Thoracic aorta (tissue), 2 donors: ENCODE results near the gene CRYL1. TPM values are rescaled to one million over a fixed set of nuclear protein-coding genes. Genes with fewer than 3 reads are reported as not detected.

Experiments
- ATAC-seq: fragments of 150-250 bp; one replicate; pipeline ENCODE4 v1.8.0; 2017; ENCODE audit warnings: low read depth; ENCODE audit not compliant: insufficient number of reproducible peaks, low FRiP score
- DNase-seq: peaks from one replicate; pipeline ENCODE4 v3.0.0-alpha.2; 2020; ENCODE audit warnings: low spot score
- H3K27ac ChIP-seq, 2 donors: fragments of 200-600 bp; sonication (generic); 1 replicate in 1 of 2; 2 replicates in 1 of 2; pipeline ENCODE4 v1.5.1; 2016; ENCODE audit warnings: mild to moderate bottlenecking in 2 of 2, moderate library complexity in 2 of 2
- H3K27me3 ChIP-seq: fragments of 200-600 bp; sonication (generic); replicated peaks from 2 replicates; pipeline ENCODE4 v1.6.0; 2016; ENCODE audit warnings: mild to moderate bottlenecking; ENCODE audit not compliant: insufficient read depth
- H3K36me3 ChIP-seq: fragments of 200-600 bp; sonication (generic); one replicate; pipeline ENCODE4 v1.5.1; 2016
- H3K4me1 ChIP-seq, 2 donors: fragments of 200-600 bp; sonication (generic); 1 replicate in 1 of 2; 2 replicates in 1 of 2; pipeline versions ENCODE4 v1.5.1 to v1.6.0; 2016; ENCODE audit warnings: low read depth in 2 of 2, mild to moderate bottlenecking in 1 of 2; ENCODE audit not compliant: control insufficient read depth in 1 of 2
- H3K4me3 ChIP-seq: fragments of 200-600 bp; sonication (generic); 2 replicates; pipeline ENCODE4 v1.5.1; 2016; ENCODE audit warnings: mild to moderate bottlenecking
- H3K9me3 ChIP-seq: fragments of 200-600 bp; sonication (generic); 2 replicates; pipeline ENCODE4 v1.5.1; 2016
- total RNA-seq, 2 donors: library from RNA; depleted of rRNA; stranded (reverse); fragments of >200 nt; gene quantifications; one replicate each; pipeline versions ENCODE4 v1.1.0 to v1.2.3, GENCODE V29; 2016
- TF ChIP-seq, protein P1 (sequence below): fragments of 200-600 bp; sonication (generic); IDR thresholded peaks from one replicate; pipeline ENCODE4 v1.5.1; 2019; ENCODE audit warnings: antibody characterized with exemption

CRYL1 gene
- total RNA-seq, 2 donors from 2014 or later: 38.9 to 57.4 TPM

DNA sequence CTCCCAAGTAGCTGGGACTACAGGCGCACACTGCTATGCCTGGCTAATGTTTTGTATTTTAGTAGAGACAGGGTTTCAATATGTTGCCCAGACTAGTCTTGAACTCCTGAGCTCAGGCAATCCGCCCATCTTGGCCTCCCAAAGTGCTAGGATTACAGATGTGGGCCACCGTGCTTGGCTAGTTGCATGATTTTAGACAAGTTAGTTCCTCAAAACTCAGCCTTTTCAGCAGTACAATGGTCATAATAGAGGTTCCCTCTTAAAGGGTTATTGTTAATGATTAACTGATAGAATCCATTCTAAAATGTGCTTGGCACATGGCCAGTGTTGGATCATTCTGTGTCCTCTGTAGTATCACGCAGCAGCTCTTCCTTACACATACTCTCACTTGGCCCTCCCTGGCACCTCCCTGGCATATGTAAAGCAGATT is 21.8 kb upstream of the CRYL1 start:
- DNase-seq (no peak), ATAC-seq (no peak)
- Histone ChIP-seq H3K9me3 (no peaks in the 10 kb centered on the region), H3K4me1 (no peaks in the 10 kb centered on the region), H3K36me3 (no peaks in the 10 kb centered on the region), H3K27ac (no peak overlapping the region), H3K4me3 (no peak overlapping the region), H3K27me3 (no peaks in the 10 kb centered on the region)
- TF ChIP-seq, protein P1, sequence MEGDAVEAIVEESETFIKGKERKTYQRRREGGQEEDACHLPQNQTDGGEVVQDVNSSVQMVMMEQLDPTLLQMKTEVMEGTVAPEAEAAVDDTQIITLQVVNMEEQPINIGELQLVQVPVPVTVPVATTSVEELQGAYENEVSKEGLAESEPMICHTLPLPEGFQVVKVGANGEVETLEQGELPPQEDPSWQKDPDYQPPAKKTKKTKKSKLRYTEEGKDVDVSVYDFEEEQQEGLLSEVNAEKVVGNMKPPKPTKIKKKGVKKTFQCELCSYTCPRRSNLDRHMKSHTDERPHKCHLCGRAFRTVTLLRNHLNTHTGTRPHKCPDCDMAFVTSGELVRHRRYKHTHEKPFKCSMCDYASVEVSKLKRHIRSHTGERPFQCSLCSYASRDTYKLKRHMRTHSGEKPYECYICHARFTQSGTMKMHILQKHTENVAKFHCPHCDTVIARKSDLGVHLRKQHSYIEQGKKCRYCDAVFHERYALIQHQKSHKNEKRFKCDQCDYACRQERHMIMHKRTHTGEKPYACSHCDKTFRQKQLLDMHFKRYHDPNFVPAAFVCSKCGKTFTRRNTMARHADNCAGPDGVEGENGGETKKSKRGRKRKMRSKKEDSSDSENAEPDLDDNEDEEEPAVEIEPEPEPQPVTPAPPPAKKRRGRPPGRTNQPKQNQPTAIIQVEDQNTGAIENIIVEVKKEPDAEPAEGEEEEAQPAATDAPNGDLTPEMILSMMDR: no peak

DNA sequence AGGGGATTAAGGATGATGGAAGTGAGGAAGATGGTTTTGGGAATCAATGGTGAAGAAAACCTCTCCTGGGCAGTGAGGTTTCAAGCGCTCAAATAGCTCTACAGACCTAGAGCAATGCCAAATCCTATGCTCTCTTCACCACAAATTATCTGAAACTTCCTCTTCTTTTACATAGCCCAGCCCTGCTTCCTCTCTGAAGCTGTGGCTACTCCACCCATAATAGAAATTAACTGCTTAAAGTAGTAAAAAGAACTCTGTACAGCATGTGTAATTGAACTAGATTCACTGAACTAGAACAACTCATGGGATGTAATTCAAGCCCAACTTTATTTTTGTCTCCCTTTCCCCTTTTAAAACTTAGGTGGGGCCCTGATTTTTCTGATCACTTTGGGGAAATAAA is 20.9 kb upstream of the CRYL1 start:
- H3K4me1 ChIP-seq: no peaks in the 10 kb centered on the region

DNA sequence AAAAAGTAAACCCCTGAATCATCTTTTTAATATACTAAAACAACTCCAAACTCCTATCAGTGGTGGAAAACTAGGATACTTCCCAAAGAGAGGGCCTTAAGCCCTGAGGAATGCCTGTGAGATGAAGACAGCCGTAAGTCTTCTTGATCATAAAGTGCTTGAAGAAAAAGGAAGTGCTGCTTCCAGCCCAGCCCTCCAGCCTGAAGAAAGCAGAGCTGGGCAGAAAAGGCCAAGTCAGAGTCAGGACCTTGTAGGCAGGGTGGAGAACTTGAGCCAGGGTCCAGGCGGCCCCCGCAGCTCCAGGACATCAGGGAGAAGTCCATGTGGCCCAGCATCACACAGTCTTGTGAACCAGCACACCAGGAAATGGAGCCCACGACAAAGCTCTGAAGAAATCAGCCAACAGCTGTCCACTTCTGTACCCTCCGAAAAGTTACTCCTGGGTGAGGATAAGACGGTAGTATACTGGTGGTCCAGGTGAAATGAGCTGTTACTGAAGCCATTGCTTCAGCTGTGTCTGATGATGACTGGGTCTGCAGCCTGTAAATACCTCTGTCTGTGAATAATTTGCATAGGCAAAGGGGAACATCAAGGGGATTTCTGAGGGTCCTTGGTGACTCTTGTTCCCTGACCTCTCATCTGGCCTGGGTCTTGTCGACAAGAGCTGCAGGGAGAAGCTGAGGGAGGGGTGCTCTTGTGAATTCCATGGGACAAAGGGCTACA is 18.7 kb upstream of the CRYL1 start:
- ATAC-seq: no peak
- Histone ChIP-seq H3K36me3 (no peaks in the 10 kb centered on the region), H3K4me1 (no peaks in the 10 kb centered on the region), H3K27ac (no peak overlapping the region), H3K4me3 (no peak overlapping the region), H3K9me3 (no peaks in the 10 kb centered on the region), H3K27me3 (no peaks in the 10 kb centered on the region)
- DNase-seq: no peak
- TF ChIP-seq, protein P1: no peak

More for the DNA sequence above, 20.9 kb upstream of the CRYL1 start:
- no peak for DNase-seq
- TF ChIP-seq, protein P1: no peak
- Histone ChIP-seq H3K4me3 (no peak overlapping the region), H3K36me3 (no peaks in the 10 kb centered on the region), H3K27ac (no peak overlapping the region), H3K27me3 (no peaks in the 10 kb centered on the region), H3K9me3 (no peaks in the 10 kb centered on the region)
- ATAC-seq: no peak

DNA sequence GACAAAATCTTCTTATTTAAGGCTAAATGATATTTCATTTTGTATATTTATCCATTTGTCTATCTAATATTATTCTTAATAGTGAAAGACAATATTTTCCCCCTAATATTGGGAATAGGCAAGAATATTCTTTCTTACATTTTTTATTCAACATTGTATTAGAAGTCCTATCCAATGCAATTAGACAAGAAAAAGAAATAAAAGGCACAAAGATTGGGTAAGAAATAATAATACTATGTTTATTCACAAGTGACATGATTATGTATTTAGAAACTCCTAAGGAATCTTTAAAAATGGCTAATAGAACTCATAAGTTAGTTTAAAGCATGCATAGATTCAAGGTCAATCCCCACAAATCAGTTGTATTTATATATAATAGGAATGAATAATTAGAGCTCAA is 11.3 kb upstream of the CRYL1 start:
- TF ChIP-seq, protein P1: no peak
- peaks cover 5% of the 10 kb centered on the region for H3K9me3 ChIP-seq
- DNase-seq: no peak
- no peak overlapping the region for H3K27ac ChIP-seq
- H3K36me3 ChIP-seq: no peaks in the 10 kb centered on the region
- no peak for ATAC-seq
- no peaks in the 10 kb centered on the region for H3K4me1 ChIP-seq
- no peaks in the 10 kb centered on the region for H3K27me3 ChIP-seq
- H3K4me3 ChIP-seq: no peak overlapping the region

DNA sequence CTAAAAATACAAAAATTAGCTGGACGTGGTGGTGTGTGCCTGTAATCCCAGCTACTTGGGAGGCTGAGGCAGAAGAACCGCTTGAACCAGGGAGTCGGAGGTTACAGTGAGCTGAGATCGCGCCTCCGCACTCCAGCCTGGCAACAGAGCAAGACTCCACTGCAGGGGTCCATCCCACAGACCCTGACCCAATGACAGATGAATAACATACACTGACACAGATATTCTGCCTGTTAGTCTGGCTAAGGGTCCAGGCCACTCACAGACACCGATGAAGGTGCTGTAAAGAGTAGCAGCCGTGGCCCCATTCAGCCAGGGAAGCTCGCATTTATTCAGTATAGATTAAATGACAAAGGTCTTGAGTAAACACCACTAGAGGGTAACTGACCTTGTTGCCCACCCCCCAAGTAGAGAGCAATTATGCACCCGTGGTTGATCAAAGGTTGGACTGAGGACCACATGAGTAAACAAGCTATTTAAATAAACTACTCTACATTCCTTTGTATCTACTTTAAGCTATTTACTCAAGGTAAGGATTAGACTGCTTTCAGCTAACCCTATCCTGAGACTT is 8.5 kb upstream of the CRYL1 start:
- no peaks in the 10 kb centered on the region for H3K27me3 ChIP-seq
- peaks cover 5% of the 10 kb centered on the region for H3K9me3 ChIP-seq
- no peak overlapping the region for H3K27ac ChIP-seq
- DNase-seq (no peak), ATAC-seq (no peak)
- H3K4me3 ChIP-seq: no peak overlapping the region
- H3K4me1 ChIP-seq: no peaks in the 10 kb centered on the region
- TF ChIP-seq, protein P1: no peak
- no peaks in the 10 kb centered on the region for H3K36me3 ChIP-seq
